ENCODE measurements around the gene ADCY9. TPM values are rescaled to one million over a fixed set of nuclear protein-coding genes. Genes with fewer than 3 reads are reported as not detected.
"Not testable (repeated sequence)": the region's sequence is repeated elsewhere in the genome, so short reads cannot be mapped to it uniquely, and the experiment has no call there.

ADCY9 gene
- total RNA-seq, 2 experiments from 2014 or later: 3.8 to 4.9 TPM

- peaks cover 1% of the 10 kb centered on the region for H3K27me3 Mint-ChIP-seq
- no peak for DNase-seq
- H3K27ac Mint-ChIP-seq: no peak overlapping the region
- intact Hi-C loops (cut with micrococcal nuclease): loop anchor here (2.0 kb wide), 1 partner anchor 314 kb away; no protein-coding TSS in a partner anchor
- ChIA-PET POLR2A (interaction anchor here (1.0 kb wide), 1 partner anchor 333 kb away, joined by 3 read pairs; no protein-coding TSS in a partner anchor), CTCF (interaction anchor here (0.6 to 5.4 kb wide), 13 partner anchors 16 to 315 kb away, joined by 3 to 43 read pairs (median 4); no protein-coding TSS in a partner anchor)
- H3K9me3 Mint-ChIP-seq: peaks cover 2% of the 10 kb centered on the region
- H3K36me3 Mint-ChIP-seq: no peaks in the 10 kb centered on the region
- H3K4me3 Mint-ChIP-seq: no peak overlapping the region
- H3K4me1 Mint-ChIP-seq (ENCODE audit: low read depth): peaks cover 3% of the 10 kb centered on the region
Measured at GRCh38 chr16:3938471-3938842, 177.8 kb downstream of the ADCY9 start.

DNA sequence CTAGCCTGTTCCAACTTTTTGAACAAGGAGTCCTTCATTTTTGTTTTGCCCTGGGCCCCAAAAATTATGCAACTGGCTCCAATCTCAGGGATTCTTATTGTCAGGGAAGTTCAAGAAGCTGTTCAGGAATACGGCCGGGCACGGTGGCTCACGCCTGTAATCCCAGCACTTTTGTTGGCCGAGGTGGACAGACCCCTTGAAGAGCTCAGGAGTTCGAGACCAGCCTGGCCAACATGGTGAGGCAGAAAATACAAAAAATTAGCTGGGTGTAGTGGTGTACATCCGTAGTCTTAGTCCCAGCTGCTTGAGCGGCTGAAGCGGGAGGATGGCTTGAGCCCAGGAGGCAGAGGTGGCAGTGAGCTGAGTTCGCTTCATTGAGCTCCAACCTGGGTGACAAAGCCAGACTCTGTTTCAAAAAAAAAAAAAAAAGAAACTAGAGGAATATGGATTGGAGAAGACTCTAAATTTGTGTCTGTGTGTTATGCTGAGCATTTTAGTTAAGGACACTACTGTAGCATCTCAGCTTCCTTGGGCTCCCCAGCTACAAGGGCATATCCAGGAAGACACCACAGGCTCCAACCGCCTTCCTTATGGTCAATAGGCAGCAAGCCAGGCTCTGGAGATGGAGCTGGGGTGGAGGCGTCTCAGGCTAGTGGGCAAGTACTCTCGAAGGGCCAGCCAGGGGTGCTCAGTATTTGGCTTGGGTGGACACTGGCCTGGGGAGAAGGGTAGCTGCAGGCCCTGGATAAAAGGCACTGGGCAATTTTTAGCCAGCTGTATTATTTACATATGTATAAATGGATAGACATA, 179.0 kb downstream of the ADCY9 start:
- intact Hi-C loops (cut with micrococcal nuclease): no loop called here
- ChIA-PET POLR2A (no interaction called here), CTCF (interaction anchor here (0.6 to 5.4 kb wide), 4 partner anchors 294 to 805 kb away, joined by 3 to 43 read pairs (median 4); no protein-coding TSS in a partner anchor)
- H3K27me3 Mint-ChIP-seq: peaks cover 1% of the 10 kb centered on the region
- peaks cover 2% of the 10 kb centered on the region for H3K9me3 Mint-ChIP-seq
- H3K36me3 Mint-ChIP-seq: no peaks in the 10 kb centered on the region
- no peak overlapping the region for H3K27ac Mint-ChIP-seq
- DNase-seq: no peak
- H3K4me3 Mint-ChIP-seq: no peak overlapping the region
- H3K4me1 Mint-ChIP-seq (ENCODE audit: low read depth): peaks cover 3% of the 10 kb centered on the region

DNA sequence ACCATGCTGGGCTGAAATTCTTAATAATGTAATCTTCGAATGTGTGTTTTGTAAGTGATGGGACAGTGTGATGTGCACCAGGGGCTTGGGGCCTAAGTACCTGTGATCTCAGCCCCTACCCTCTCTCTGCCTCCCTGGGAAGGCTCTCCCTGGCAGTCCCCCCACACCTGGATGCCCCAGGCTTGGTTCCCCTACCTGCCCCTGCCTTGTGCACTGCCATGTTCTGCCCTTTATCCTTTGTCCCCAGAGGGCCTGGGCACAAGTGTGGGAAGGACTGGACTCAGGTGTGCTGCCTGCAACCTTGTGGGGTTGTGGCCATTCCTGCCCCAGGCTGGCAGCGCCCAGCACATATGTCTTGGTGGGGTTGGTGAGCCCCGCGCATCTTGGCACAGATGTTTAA, 180.3 kb downstream of the ADCY9 start:
- Mint-ChIP-seq H3K36me3 (no peaks in the 10 kb centered on the region), H3K9me3 (no peaks in the 10 kb centered on the region), H3K4me1 (ENCODE audit: low read depth) (peaks cover 3% of the 10 kb centered on the region), H3K27me3 (peaks cover 1% of the 10 kb centered on the region), H3K4me3 (no peak overlapping the region), H3K27ac (no peak overlapping the region)
- intact Hi-C loops (cut with micrococcal nuclease): no loop called here
- ChIA-PET POLR2A (no interaction called here), CTCF (no interaction called here)
- DNase-seq: no peak

- H3K27ac Mint-ChIP-seq: no peak overlapping the region
- no peak overlapping the region for H3K4me3 Mint-ChIP-seq
- H3K27me3 Mint-ChIP-seq: peaks cover 1% of the 10 kb centered on the region
- no peaks in the 10 kb centered on the region for H3K9me3 Mint-ChIP-seq
- POLR2A ChIA-PET: no interaction called here
- no peaks in the 10 kb centered on the region for H3K36me3 Mint-ChIP-seq
- peaks cover 3% of the 10 kb centered on the region for H3K4me1 Mint-ChIP-seq (ENCODE audit: low read depth)
- DNase-seq: no peak
- CTCF ChIA-PET: interaction anchor here (0.7 to 1.0 kb wide), 2 partner anchors 319 to 398 kb away, joined by 3 to 5 read pairs; no protein-coding TSS in a partner anchor
- intact Hi-C loops (cut with micrococcal nuclease): no loop called here
Measured at GRCh38 chr16:3934491-3935181, 181.6 kb downstream of the ADCY9 start.

DNA sequence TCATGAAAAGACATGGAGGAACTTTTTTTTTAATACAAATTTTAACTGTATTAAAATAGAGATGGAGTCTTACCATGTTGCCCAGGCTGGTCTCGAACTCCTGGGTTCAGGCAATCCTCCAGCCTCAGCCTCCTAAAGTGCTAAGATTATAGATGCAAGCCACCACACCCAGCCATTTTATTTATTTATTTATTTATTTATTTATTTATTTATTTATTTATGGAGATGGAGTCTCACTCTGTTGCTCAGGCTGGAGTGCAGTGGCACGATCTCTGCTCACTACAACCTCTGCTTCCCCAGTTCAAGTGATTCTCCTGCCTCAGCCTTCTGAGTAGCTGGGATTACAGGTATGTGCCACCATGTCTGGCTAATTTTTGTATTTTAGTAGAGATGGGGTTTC, 189.1 kb downstream of the ADCY9 start:
- H3K4me1 Mint-ChIP-seq (ENCODE audit: low read depth); POLR2A ChIA-PET; DNase-seq; H3K27ac Mint-ChIP-seq; H3K4me3 Mint-ChIP-seq; H3K9me3 Mint-ChIP-seq; H3K36me3 Mint-ChIP-seq; intact Hi-C loops (cut with micrococcal nuclease); H3K27me3 Mint-ChIP-seq: not testable (repeated sequence)
- CTCF ChIA-PET: interaction anchor here (1.1 kb wide), 1 partner anchor 13 kb away, joined by 3 read pairs; no protein-coding TSS in a partner anchor

GRCh38 chr16:3924763-3925162, 191.5 kb downstream of the ADCY9 start:
- POLR2A ChIA-PET: no interaction called here
- Mint-ChIP-seq H3K27ac (no peak overlapping the region), H3K36me3 (no peaks in the 10 kb centered on the region), H3K27me3 (no peaks in the 10 kb centered on the region), H3K9me3 (no peaks in the 10 kb centered on the region), H3K4me3 (no peak overlapping the region), H3K4me1 (ENCODE audit: low read depth) (no peaks in the 10 kb centered on the region)
- intact Hi-C loops (cut with micrococcal nuclease): no loop called here
- CTCF ChIA-PET: no interaction called here
- no peak for DNase-seq

DNA sequence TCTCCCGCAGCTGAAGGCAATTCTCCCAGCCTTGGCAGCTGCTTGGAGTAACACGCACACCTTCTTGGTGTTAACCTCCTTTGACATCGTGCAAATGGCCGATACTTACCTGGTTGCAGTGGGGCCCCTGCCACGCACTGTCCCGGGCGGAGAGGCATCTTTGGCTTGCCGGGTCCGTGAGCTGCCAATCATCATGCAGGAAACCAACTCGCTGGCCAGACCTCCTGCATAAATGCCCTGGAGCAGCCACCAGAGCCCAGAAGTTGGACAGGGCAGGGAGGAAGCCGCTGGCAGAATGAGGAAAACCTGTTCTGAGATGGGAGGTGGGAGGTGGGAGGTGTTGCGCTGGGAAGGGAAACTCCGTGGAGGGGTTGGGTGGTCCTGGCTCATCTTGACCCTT, 194.0 kb downstream of the ADCY9 start:
- intact Hi-C loops (cut with micrococcal nuclease): no loop called here
- CTCF ChIA-PET: no interaction called here
- POLR2A ChIA-PET: no interaction called here
- DNase-seq: no peak
- H3K36me3 Mint-ChIP-seq: peaks cover 3% of the 10 kb centered on the region
- no peak overlapping the region for H3K27ac Mint-ChIP-seq
- no peak overlapping the region for H3K4me3 Mint-ChIP-seq
- H3K27me3 Mint-ChIP-seq: no peaks in the 10 kb centered on the region
- no peaks in the 10 kb centered on the region for H3K4me1 Mint-ChIP-seq (ENCODE audit: low read depth)
- H3K9me3 Mint-ChIP-seq: peaks cover 11% of the 10 kb centered on the region

DNA sequence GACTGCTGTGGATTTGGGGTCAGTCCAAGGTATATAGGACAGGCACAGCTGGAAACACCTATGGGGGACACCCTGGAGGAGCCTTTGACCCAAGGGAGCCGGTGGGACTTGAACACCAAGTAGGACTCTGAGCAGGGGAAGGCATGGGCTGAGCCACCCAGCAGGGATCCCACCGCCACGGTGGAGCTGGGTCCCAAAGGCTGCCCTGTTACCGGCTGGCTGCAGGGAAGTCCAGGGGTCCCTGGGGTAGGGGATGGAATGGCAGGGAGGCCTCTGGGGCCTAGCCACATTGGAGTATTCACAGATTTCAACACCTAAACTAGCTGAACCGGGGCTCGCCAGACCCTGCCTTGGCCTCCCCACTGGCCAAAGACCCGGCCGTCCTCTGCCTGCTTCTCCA, 196.0 kb downstream of the ADCY9 start:
- CTCF ChIA-PET: interaction anchor here (1.2 kb wide), 1 partner anchor 229 kb away, joined by 4 read pairs; no protein-coding TSS in a partner anchor
- H3K27ac Mint-ChIP-seq: no peak overlapping the region
- H3K4me3 Mint-ChIP-seq: no peak overlapping the region
- DNase-seq: no peak
- H3K9me3 Mint-ChIP-seq: peaks cover 11% of the 10 kb centered on the region
- POLR2A ChIA-PET: no interaction called here
- H3K36me3 Mint-ChIP-seq: peaks cover 3% of the 10 kb centered on the region
- intact Hi-C loops (cut with micrococcal nuclease): no loop called here
- H3K4me1 Mint-ChIP-seq (ENCODE audit: low read depth): no peaks in the 10 kb centered on the region
- H3K27me3 Mint-ChIP-seq: no peaks in the 10 kb centered on the region

DNA sequence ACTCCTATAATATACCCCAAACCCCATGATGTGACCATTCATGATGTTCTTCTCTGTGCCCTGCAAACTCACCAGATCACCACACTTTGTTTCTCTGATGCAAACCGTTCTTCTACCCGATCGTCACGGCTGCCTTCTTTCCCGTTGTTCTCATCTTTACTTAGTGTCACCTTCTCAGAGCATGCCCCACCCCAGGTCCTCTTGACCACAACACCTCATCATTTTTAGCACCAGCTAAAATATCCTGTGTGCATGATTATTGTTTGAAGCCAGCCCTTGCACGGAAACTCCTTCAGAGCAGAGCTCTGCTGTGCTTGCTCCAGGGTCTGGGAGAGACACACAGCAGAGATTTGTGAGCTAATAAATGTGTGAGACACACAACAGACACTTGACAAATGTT, 196.8 kb downstream of the ADCY9 start:
- DNase-seq: no peak
- no peak overlapping the region for H3K4me3 Mint-ChIP-seq
- H3K27ac Mint-ChIP-seq: no peak overlapping the region
- CTCF ChIA-PET: interaction anchor here (1.2 kb wide), 1 partner anchor 228 kb away, joined by 4 read pairs; no protein-coding TSS in a partner anchor
- H3K4me1 Mint-ChIP-seq (ENCODE audit: low read depth): no peaks in the 10 kb centered on the region
- intact Hi-C loops (cut with micrococcal nuclease): no loop called here
- peaks cover 11% of the 10 kb centered on the region for H3K9me3 Mint-ChIP-seq
- H3K36me3 Mint-ChIP-seq: peaks cover 3% of the 10 kb centered on the region
- POLR2A ChIA-PET: no interaction called here
- no peaks in the 10 kb centered on the region for H3K27me3 Mint-ChIP-seq

DNA sequence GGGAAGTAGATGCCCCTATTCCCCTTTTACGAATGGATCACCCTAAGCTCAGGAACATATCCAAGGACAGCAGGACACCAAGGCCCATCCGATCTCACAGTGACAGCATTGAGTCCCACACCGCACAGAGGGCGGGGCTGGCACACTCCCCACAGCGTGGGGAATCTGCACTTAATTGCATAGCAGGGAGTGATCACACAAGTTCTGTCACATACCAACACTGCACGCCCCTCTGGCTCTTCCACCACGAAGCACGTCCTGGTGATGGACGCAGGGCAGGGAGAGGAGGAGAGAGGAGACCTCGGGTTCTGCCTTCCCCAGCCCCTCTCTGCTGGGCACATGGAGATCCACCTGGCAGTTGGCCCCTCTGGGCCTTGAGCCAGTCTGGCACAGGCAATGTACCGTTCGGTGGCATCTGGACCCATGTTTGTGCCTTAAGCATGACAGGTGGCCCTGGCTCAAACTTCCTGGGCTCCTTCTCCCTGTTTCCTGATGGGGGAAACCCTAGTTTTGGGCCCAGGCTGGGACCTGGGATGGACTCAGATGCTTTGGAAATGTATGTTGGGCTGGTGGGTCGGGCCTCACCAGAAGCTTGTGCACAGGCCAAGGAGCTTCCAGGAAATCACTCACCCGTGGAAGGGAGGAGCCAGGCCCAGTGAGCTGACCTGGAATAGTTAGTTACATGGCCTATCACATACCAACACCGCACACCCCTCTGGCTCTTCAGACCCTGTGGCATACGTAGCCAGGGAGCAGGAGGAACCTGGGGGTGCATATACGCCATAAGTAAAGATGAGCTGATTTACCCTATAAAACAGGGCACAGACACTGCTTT, 200.6 kb downstream of the ADCY9 start:
- H3K4me1 Mint-ChIP-seq (ENCODE audit: low read depth): no peaks in the 10 kb centered on the region
- CTCF ChIA-PET: no interaction called here

GRCh38 chr16:3912897-3913296, 203.3 kb downstream of the ADCY9 start:
- Mint-ChIP-seq H3K27ac (no peak overlapping the region), H3K4me3 (no peak overlapping the region), H3K4me1 (ENCODE audit: low read depth) (no peaks in the 10 kb centered on the region), H3K36me3 (no peaks in the 10 kb centered on the region), H3K9me3 (no peaks in the 10 kb centered on the region), H3K27me3 (no peaks in the 10 kb centered on the region)
- intact Hi-C loops (cut with micrococcal nuclease): no loop called here
- CTCF ChIA-PET: no interaction called here
- POLR2A ChIA-PET: no interaction called here
- DNase-seq: no peak

More for the DNA sequence above, 200.6 kb downstream of the ADCY9 start:
- DNase-seq: no peak
- Mint-ChIP-seq H3K27ac (no peak overlapping the region), H3K4me3 (no peak overlapping the region), H3K36me3 (peaks cover 3% of the 10 kb centered on the region), H3K27me3 (no peaks in the 10 kb centered on the region), H3K9me3 (peaks cover 11% of the 10 kb centered on the region)
- POLR2A ChIA-PET: no interaction called here
- intact Hi-C loops (cut with micrococcal nuclease): no loop called here

Measured in activated CD4-positive, alpha-beta memory T cell treated with anti-CD3 and anti-CD28 coated beads for 36 hours (primary cell).